ENCODE measurements around the gene CPT2. TPM values are rescaled to one million over a fixed set of nuclear protein-coding genes. Genes with fewer than 3 reads are reported as not detected.

CPT2 gene
- total RNA-seq, 2 donors from 2014 or later: 21.9 to 25.3 TPM

- Mint-ChIP-seq H3K4me1 (ENCODE audit: low read depth) (no peaks in the 10 kb centered on the region), H3K27ac (no peak overlapping the region), H3K27me3 (ENCODE audit: low read depth) (no peaks in the 10 kb centered on the region), H3K4me3 (no peak overlapping the region), H3K9me3 (no peaks in the 10 kb centered on the region), H3K36me3 (ENCODE audit: insufficient read depth in 2 of 2) (peaks cover 7 to 11% of the 10 kb centered on the region in 2 donors)
- DNase-seq: no peak
- ATAC-seq (replicated peaks in 1 of 2): no peak
Observed at GRCh38 chr1:53246261-53247134, 49.9 kb downstream of the CPT2 start.

DNA sequence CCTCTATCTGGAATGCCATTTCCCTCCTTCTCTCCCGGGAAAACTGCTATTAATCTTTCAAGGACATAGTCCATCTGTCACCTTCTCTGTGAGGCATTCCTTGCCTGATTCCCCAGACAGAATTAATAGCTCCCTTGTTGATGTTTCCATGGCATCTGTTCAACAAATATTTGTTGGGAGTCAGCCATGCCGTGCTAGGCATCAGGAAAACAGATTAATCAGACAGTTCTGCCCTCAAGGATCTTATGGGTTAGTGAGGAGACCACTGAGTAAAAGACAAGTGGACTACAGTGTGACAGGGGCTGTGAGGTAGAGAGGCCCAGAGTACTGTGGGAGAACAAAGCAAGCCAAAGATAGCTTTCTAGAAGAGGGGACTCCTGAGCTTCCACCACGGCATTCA is 53.1 kb downstream of the CPT2 start:
- Mint-ChIP-seq H3K27ac (no peak overlapping the region), H3K4me1 (ENCODE audit: low read depth) (no peaks in the 10 kb centered on the region), H3K27me3 (ENCODE audit: low read depth) (no peaks in the 10 kb centered on the region), H3K9me3 (no peaks in the 10 kb centered on the region), H3K4me3 (no peak overlapping the region), H3K36me3 (ENCODE audit: insufficient read depth in 2 of 2) (peaks cover 7 to 13% of the 10 kb centered on the region in 2 donors)
- ATAC-seq (replicated peaks in 1 of 2) (no peak), DNase-seq (no peak)

- no peaks in the 10 kb centered on the region for H3K9me3 Mint-ChIP-seq
- DNase-seq (no peak), ATAC-seq (replicated peaks in 1 of 2) (no peak)
- no peaks in the 10 kb centered on the region for H3K4me1 Mint-ChIP-seq (ENCODE audit: low read depth)
- H3K27ac Mint-ChIP-seq: no peak overlapping the region
- peaks cover 7 to 13% of the 10 kb centered on the region in 2 donors for H3K36me3 Mint-ChIP-seq (ENCODE audit: insufficient read depth in 2 of 2)
- H3K4me3 Mint-ChIP-seq: no peak overlapping the region
- H3K27me3 Mint-ChIP-seq (ENCODE audit: low read depth): no peaks in the 10 kb centered on the region
Observed at GRCh38 chr1:53250325-53250724, 53.7 kb downstream of the CPT2 start.

DNA sequence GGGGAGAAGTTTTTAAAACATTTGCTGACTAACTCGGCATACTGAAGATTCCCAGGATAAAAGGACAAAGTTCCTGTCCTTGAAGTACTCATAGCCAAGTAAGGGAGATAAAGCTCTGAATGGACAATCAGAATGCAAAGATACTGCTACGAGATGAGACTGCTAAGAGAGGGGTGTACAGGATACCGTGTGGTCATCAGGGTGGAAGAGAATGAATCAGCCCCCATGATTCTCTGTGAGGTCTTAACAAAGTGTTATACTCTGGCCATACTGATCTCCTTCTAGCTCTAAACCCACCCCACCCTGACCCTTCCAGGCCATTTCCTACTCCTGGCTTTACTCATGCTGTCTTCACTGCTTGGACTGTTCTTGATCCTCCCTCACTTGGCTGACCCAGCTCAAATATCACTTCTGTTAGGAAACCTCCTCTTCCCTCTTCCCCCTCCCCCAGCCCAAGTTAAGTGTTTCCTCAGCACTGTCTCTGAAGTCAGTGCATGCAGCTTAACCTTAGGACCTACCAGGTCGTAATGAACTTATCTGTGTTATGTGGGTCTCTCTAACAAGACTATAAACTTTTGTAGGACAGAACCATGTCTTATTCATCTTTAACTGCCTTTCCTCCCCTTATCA is 57.5 kb downstream of the CPT2 start:
- H3K27me3 Mint-ChIP-seq (ENCODE audit: low read depth): no peaks in the 10 kb centered on the region
- ATAC-seq (replicated peaks in 1 of 2) (no peak), DNase-seq (no peak)
- no peak overlapping the region for H3K27ac Mint-ChIP-seq
- H3K36me3 Mint-ChIP-seq (ENCODE audit: insufficient read depth in 2 of 2): peaks cover 8 to 24% of the 10 kb centered on the region in 2 donors
- no peaks in the 10 kb centered on the region for H3K9me3 Mint-ChIP-seq
- no peak overlapping the region for H3K4me3 Mint-ChIP-seq
- H3K4me1 Mint-ChIP-seq (ENCODE audit: low read depth): no peaks in the 10 kb centered on the region

DNA sequence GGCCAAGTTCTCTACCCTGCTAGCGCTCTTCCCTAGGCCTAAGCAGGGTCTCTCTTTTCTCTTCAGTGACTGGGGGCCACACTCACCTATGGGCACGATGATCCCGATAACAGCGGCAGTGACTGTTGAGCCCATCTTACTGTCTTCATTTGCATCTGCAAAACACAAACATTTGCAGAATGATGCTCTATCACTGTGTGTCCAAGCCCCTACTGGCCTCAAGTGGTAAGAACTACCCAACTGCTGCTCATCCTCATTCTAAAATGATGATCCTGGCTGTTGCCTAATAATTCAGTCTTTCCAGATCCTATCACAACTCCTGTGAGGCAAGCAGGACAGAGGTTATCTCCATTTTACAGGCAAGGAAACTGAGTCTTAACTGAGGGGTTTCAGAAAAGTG is 58.4 kb downstream of the CPT2 start:
- ATAC-seq (replicated peaks in 1 of 2) (no peak), DNase-seq (no peak)
- peaks cover 8 to 22% of the 10 kb centered on the region in 2 donors for H3K36me3 Mint-ChIP-seq (ENCODE audit: insufficient read depth in 2 of 2)
- no peak overlapping the region for H3K27ac Mint-ChIP-seq
- no peaks in the 10 kb centered on the region for H3K4me1 Mint-ChIP-seq (ENCODE audit: low read depth)
- no peaks in the 10 kb centered on the region for H3K9me3 Mint-ChIP-seq
- H3K4me3 Mint-ChIP-seq: no peak overlapping the region
- no peaks in the 10 kb centered on the region for H3K27me3 Mint-ChIP-seq (ENCODE audit: low read depth)

DNA sequence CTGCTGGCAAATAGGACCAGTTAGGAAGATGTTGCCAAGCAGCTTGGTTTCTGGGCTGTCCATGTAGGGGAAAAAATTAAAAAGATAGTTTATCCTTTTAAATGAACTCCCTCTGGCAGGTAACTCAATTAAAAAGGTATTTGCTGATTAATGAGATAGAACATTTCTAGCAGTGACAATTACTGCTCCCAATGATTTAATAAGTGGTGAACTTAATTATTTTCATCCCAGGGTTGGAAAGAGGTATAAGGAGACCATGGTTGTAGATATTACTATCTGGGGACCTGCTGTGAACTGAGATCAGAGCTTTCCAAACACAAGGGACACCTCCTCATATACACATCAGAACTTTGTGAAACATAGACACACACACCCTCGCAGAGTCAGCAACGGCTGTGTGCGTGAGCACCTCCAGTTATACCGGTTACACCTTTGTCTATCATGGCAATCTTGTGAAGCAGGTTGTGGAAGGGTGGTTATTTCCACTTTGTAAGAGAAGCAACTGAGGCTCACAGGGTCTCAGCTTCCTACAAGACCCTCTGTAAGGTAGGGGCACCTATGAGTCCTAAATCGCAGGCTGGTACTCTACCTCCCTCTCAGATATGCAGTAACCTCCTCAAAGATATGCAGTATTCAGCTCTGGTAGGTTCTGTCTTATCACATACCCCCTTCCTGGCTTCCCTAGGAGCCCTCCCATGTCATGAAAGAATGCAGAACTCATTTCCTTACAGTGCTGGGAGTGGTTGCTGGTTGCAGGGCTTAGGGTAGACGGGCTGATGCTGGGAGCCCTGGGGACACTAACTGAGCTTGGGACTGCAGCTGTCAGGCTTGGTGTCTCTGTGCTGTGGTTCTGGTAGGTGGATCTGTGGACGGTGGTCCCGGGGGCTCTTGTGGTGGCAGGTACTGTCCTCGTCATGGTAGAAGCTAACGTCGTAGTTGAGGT is 60.2 kb downstream of the CPT2 start:
- no peaks in the 10 kb centered on the region for H3K27me3 Mint-ChIP-seq (ENCODE audit: low read depth)
- ATAC-seq (replicated peaks in 1 of 2): no peak
- peaks cover 7 to 20% of the 10 kb centered on the region in 2 donors for H3K36me3 Mint-ChIP-seq (ENCODE audit: insufficient read depth in 2 of 2)
- no peak overlapping the region for H3K4me3 Mint-ChIP-seq
- H3K9me3 Mint-ChIP-seq: no peaks in the 10 kb centered on the region
- no peak for DNase-seq
- no peaks in the 10 kb centered on the region for H3K4me1 Mint-ChIP-seq (ENCODE audit: low read depth)
- no peak overlapping the region for H3K27ac Mint-ChIP-seq

GRCh38 chr1:53257454-53258081 is 60.9 kb downstream of the CPT2 start:
- ATAC-seq (replicated peaks in 1 of 2) (no peak), DNase-seq (no peak)
- H3K27me3 Mint-ChIP-seq (ENCODE audit: low read depth): no peaks in the 10 kb centered on the region
- no peak overlapping the region for H3K4me3 Mint-ChIP-seq
- H3K4me1 Mint-ChIP-seq (ENCODE audit: low read depth): no peaks in the 10 kb centered on the region
- no peak overlapping the region for H3K27ac Mint-ChIP-seq
- no peaks in the 10 kb centered on the region for H3K9me3 Mint-ChIP-seq
- peaks cover 7 to 19% of the 10 kb centered on the region in 2 donors for H3K36me3 Mint-ChIP-seq (ENCODE audit: insufficient read depth in 2 of 2)

- peaks cover 7 to 19% of the 10 kb centered on the region in 2 donors for H3K36me3 Mint-ChIP-seq (ENCODE audit: insufficient read depth in 2 of 2)
- no peak overlapping the region for H3K4me3 Mint-ChIP-seq
- no peaks in the 10 kb centered on the region for H3K27me3 Mint-ChIP-seq (ENCODE audit: low read depth)
- ATAC-seq (replicated peaks in 1 of 2): no peak
- DNase-seq: no peak
- no peak overlapping the region for H3K27ac Mint-ChIP-seq
- no peaks in the 10 kb centered on the region for H3K9me3 Mint-ChIP-seq
- no peaks in the 10 kb centered on the region for H3K4me1 Mint-ChIP-seq (ENCODE audit: low read depth)
Observed at GRCh38 chr1:53258216-53258615, 61.6 kb downstream of the CPT2 start.

- DNase-seq (no peak), ATAC-seq (replicated peaks in 1 of 2) (no peak)
- no peaks in the 10 kb centered on the region for H3K9me3 Mint-ChIP-seq
- H3K4me3 Mint-ChIP-seq: no peak overlapping the region
- no peaks in the 10 kb centered on the region for H3K27me3 Mint-ChIP-seq (ENCODE audit: low read depth)
- H3K4me1 Mint-ChIP-seq (ENCODE audit: low read depth): no peaks in the 10 kb centered on the region
- H3K27ac Mint-ChIP-seq: no peak overlapping the region
- peaks cover 11 to 26% of the 10 kb centered on the region in 2 donors for H3K36me3 Mint-ChIP-seq (ENCODE audit: insufficient read depth in 2 of 2)
Observed at GRCh38 chr1:53259932-53260331, 63.3 kb downstream of the CPT2 start.

GRCh38 chr1:53260631-53261247 is 64.1 kb downstream of the CPT2 start:
- no peak for DNase-seq
- H3K9me3 Mint-ChIP-seq: no peaks in the 10 kb centered on the region
- no peak overlapping the region for H3K27ac Mint-ChIP-seq
- no peak for ATAC-seq (replicated peaks in 1 of 2)
- no peaks in the 10 kb centered on the region for H3K4me1 Mint-ChIP-seq (ENCODE audit: low read depth)
- H3K4me3 Mint-ChIP-seq: no peak overlapping the region
- no peaks in the 10 kb centered on the region for H3K27me3 Mint-ChIP-seq (ENCODE audit: low read depth)
- H3K36me3 Mint-ChIP-seq (ENCODE audit: insufficient read depth in 2 of 2): peaks cover 15 to 30% of the 10 kb centered on the region in 2 donors

DNA sequence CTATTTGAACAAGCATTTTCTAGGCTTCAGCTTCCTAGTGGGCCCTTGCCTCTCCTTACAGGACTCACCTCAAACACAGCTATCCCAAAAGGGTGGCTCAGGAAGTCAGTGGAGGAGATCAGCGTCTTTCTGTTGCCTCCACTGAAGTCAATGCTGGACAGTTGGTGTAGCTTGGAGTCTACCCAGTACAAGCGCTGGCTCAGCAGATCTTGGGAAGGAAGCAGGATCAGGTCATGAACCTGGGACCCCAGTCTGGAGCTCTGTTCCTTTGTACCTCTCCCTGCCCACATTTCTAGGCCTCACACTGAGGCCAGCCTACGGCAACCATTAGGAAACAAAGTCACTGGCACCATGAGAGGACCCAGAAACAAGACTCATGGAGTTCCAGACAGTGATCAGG is 65.4 kb downstream of the CPT2 start:
- ATAC-seq (replicated peaks in 1 of 2) (no peak), DNase-seq (no peak)
- no peaks in the 10 kb centered on the region for H3K27me3 Mint-ChIP-seq (ENCODE audit: low read depth)
- no peak overlapping the region for H3K4me3 Mint-ChIP-seq
- H3K27ac Mint-ChIP-seq: no peak overlapping the region
- peaks cover 17 to 30% of the 10 kb centered on the region in 2 donors for H3K36me3 Mint-ChIP-seq (ENCODE audit: insufficient read depth in 2 of 2)
- H3K9me3 Mint-ChIP-seq: no peaks in the 10 kb centered on the region
- H3K4me1 Mint-ChIP-seq (ENCODE audit: low read depth): no peaks in the 10 kb centered on the region

Measured in activated T-cell treated with anti-CD3 and anti-CD28 coated beads, Interleukin-2, amount 50 U/mL, for 72 hours (primary cell).